Measurements from ENCODE around the gene RELL1. TPM values are rescaled to one million over a fixed set of nuclear protein-coding genes. Genes with fewer than 3 reads are reported as not detected.

RELL1 gene
- total and polyA plus RNA-seq, 10 of the 15 experiments (the other 5 are each of a cell fraction or from before 2014, with no cell fraction given): 0.20 to 10.9 (median 3.9) TPM

DNA sequence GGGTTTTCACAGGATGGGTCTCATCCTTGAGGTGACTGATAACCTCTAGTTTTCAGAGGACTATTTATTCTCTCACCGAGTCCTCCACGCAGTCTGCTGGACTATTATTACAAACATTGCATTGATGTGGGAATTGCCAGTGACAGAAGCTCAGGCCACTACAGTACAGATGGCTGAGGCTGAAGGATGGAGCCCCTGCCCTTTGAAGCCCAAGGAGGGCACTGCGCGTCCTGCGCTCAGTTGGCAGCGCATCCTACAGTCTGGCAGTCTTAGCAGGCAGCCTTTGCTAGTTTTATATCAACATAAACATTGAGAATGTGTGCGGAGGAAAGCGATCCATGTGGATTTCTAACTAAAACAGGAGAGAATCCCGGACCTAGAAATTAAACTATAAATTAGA is 1.5 kb upstream of the RELL1 start (continued):
- TF ChIP-seq, protein P1, sequence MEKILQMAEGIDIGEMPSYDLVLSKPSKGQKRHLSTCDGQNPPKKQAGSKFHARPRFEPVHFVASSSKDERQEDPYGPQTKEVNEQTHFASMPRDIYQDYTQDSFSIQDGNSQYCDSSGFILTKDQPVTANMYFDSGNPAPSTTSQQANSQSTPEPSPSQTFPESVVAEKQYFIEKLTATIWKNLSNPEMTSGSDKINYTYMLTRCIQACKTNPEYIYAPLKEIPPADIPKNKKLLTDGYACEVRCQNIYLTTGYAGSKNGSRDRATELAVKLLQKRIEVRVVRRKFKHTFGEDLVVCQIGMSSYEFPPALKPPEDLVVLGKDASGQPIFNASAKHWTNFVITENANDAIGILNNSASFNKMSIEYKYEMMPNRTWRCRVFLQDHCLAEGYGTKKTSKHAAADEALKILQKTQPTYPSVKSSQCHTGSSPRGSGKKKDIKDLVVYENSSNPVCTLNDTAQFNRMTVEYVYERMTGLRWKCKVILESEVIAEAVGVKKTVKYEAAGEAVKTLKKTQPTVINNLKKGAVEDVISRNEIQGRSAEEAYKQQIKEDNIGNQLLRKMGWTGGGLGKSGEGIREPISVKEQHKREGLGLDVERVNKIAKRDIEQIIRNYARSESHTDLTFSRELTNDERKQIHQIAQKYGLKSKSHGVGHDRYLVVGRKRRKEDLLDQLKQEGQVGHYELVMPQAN (conservative IDR thresholded peaks at IDR 0.05): no peak
- TF ChIP-seq NFYB (IDR thresholded peaks at IDR 0.05; ENCODE audit: insufficient read depth, low read depth, low read length): no peak
- TF ChIP-seq, protein P2, sequence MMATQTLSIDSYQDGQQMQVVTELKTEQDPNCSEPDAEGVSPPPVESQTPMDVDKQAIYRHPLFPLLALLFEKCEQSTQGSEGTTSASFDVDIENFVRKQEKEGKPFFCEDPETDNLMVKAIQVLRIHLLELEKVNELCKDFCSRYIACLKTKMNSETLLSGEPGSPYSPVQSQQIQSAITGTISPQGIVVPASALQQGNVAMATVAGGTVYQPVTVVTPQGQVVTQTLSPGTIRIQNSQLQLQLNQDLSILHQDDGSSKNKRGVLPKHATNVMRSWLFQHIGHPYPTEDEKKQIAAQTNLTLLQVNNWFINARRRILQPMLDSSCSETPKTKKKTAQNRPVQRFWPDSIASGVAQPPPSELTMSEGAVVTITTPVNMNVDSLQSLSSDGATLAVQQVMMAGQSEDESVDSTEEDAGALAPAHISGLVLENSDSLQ (IDR thresholded peaks at IDR 0.05): no peak

- Histone ChIP-seq H3K27ac (ENCODE audit: control insufficient read depth, insufficient read depth) (no peak overlapping the region), H4K20me1 (ENCODE audit: control insufficient read depth, insufficient read depth) (no peaks in the 10 kb centered on the region), H3K4me2 (ENCODE audit: control insufficient read depth, insufficient read depth) (peak overlapping the region; percentile 64), H3K27me3 (replicated peaks in 1 of 2; ENCODE audit: control insufficient read depth in 2 of 2, insufficient read depth in 2 of 2, low read length in 1 of 2) (no peaks in the 10 kb centered on the region), H3K9ac (ENCODE audit: control insufficient read depth, insufficient read depth, low read length) (no peak overlapping the region), H3K36me3 (ENCODE audit: control insufficient read depth in 2 of 2, insufficient read depth in 2 of 2, low read length in 1 of 2) (no peaks in the 10 kb centered on the region), H3K4me3 (peak overlapping the region; percentile 78; the same call in 1 of the 2 replicates), H2AFZ (ENCODE audit: control insufficient read depth, low read depth, low read length) (peak overlapping the region; percentile 84), H3K4me1 (ENCODE audit: control insufficient read depth, insufficient read depth, low read length) (peaks cover 11% of the 10 kb centered on the region), H3K79me2 (ENCODE audit: control insufficient read depth, insufficient read depth, low read length) (peaks cover 27% of the 10 kb centered on the region), H3K9me3 (replicated peaks; ENCODE audit: control insufficient read depth, insufficient read depth, low read length) (no peaks in the 10 kb centered on the region)
- ATAC-seq: no peak
- ChIA-PET POLR2A (interaction anchor here (0.6 to 0.7 kb wide), 2 partner anchors 9 to 14 kb away, joined by 3 to 4 read pairs; no protein-coding TSS in a partner anchor), RAD21 (ENCODE audit: unreplicated experiment) (interaction anchor here (1.0 to 2.0 kb wide), 5 partner anchors 9 to 291 kb away, joined by 3 to 6 read pairs (median 3); no protein-coding TSS in a partner anchor), SMC1A (ENCODE audit: uncharacterized antibody, unreplicated experiment) (interaction anchor here (0.8 to 2.4 kb wide), 4 partner anchors 11 to 32 kb away, joined by 3 to 12 read pairs (median 4); no protein-coding TSS in a partner anchor), CTCF (interaction anchor here (0.6 to 1.4 kb wide), 6 partner anchors 10 to 348 kb away, joined by 3 to 5 read pairs (median 4); no protein-coding TSS in a partner anchor)
- no peak for DNase-seq (ENCODE audit: low read depth, low spot score)
- no peak for FAIRE-seq
- TF ChIP-seq PML (IDR thresholded peaks at IDR 0.05; ENCODE audit: low read length): no peak
- in situ Hi-C loops (cut with MboI): no loop called here
- no TSS peak for BruUV-seq (replicated peaks)
- WGBS (ENCODE audit: insufficient coverage, insufficient replicate concordance, low lambda C conversion rate, missing lambda C conversion rate): 38% methylated on average over 9 of the region's 9 CpGs
- intact Hi-C loops (cut with micrococcal nuclease; ENCODE audit: unreplicated experiment): loop anchor here (2.0 kb wide), 1 partner anchor 140 kb away; the partner anchor contains the start of gene PGM2
Measured at GRCh38 chr4:37687194-37687562, 1.0 kb upstream of the RELL1 start.
